ENCODE measurements around the gene C2CD3.

C2CD3 gene

GRCh38 chr11:74182635-74183034 lies 11.8 kb upstream of the C2CD3 start:
- no peak for TF ChIP-seq CTCF (IDR thresholded peaks at IDR 0.05; ENCODE audit: low read depth, low read length, missing control alignments)
- no peak for DNase-seq (ENCODE audit: extremely low read depth, low read depth)
- no peak overlapping the region for H3K4me3 ChIP-seq (replicated peaks; ENCODE audit: low read depth, low read length)

GRCh38 chr11:74179234-74180052 lies 8.6 kb upstream of the C2CD3 start:
- no peak for TF ChIP-seq CTCF (IDR thresholded peaks at IDR 0.05; ENCODE audit: low read depth, low read length, missing control alignments)
- DNase-seq (ENCODE audit: extremely low read depth, low read depth): no peak
- no peak overlapping the region for H3K4me3 ChIP-seq (replicated peaks; ENCODE audit: low read depth, low read length)

- H3K4me3 ChIP-seq (replicated peaks; ENCODE audit: low read depth, low read length): no peak overlapping the region
- TF ChIP-seq CTCF (IDR thresholded peaks at IDR 0.05; ENCODE audit: low read depth, low read length, missing control alignments): no peak
- no peak for DNase-seq (ENCODE audit: extremely low read depth, low read depth)
Observed at GRCh38 chr11:74175920-74176319, 5.1 kb upstream of the C2CD3 start.

- DNase-seq (ENCODE audit: extremely low read depth, low read depth): no peak
Observed at GRCh38 chr11:74171997-74172396, 1.2 kb upstream of the C2CD3 start.

GRCh38 chr11:74171630-74171968 lies 797 bp upstream of the C2CD3 start:
- peak overlapping the region; percentile 81 for H3K4me3 ChIP-seq (replicated peaks; ENCODE audit: low read depth, low read length)
- DNase-seq (ENCODE audit: extremely low read depth, low read depth): no peak
- TF ChIP-seq CTCF (IDR thresholded peaks at IDR 0.05; ENCODE audit: low read depth, low read length, missing control alignments): no peak

More at GRCh38 chr11:74171997-74172396, 1.2 kb upstream of the C2CD3 start:
- H3K4me3 ChIP-seq (replicated peaks; ENCODE audit: low read depth, low read length): peak overlapping the region; percentile 81
- no peak for TF ChIP-seq CTCF (IDR thresholded peaks at IDR 0.05; ENCODE audit: low read depth, low read length, missing control alignments)

GRCh38 chr11:74169738-74170458 lies 904 bp downstream of the C2CD3 start:
- H3K4me3 ChIP-seq (replicated peaks; ENCODE audit: low read depth, low read length): peak overlapping the region; percentile 81
- no peak for TF ChIP-seq CTCF (IDR thresholded peaks at IDR 0.05; ENCODE audit: low read depth, low read length, missing control alignments)
- no peak for DNase-seq (ENCODE audit: extremely low read depth, low read depth)

Data from HFF-Myc (cell line).